Nephron (organoid): Measurements from ENCODE around the gene SCGB3A1.

Experiments
- H3K27ac Mint-ChIP-seq, 3 experiments: 2 replicates each; pipeline ENCODE4 v1.8.0; 2020; ENCODE audit warnings: mixed read lengths in 3 of 3, mild to moderate bottlenecking in 2 of 3, moderate library complexity in 1 of 3
- H3K27me3 Mint-ChIP-seq: 2 replicates; pipeline ENCODE4 v1.8.0; 2021; ENCODE audit warnings: low read depth, mild to moderate bottlenecking, moderate library complexity, mixed read lengths
- H3K36me3 Mint-ChIP-seq: 2 replicates; pipeline ENCODE4 v1.8.0; 2020; ENCODE audit warnings: low read depth, mixed read lengths
- H3K4me1 Mint-ChIP-seq: 2 replicates; pipeline ENCODE4 v1.8.0; 2020; ENCODE audit warnings: mixed read lengths
- H3K4me3 Mint-ChIP-seq, 3 experiments: 2 replicates each; pipeline ENCODE4 v1.8.0; 2020; ENCODE audit warnings: mild to moderate bottlenecking in 3 of 3, mixed read lengths in 3 of 3, moderate library complexity in 2 of 3
- H3K9me3 Mint-ChIP-seq: 2 replicates; pipeline ENCODE4 v1.8.0; 2020; ENCODE audit warnings: mixed read lengths
- CTCF ChIP-seq, 3 experiments: fragments of 200-600 bp; sonication (generic); IDR thresholded peaks; one replicate each; pipeline ENCODE4 v1.5.0; 2021; ENCODE audit warnings: antibody characterized with exemption in 3 of 3; ENCODE audit not compliant: unreplicated experiment in 3 of 3

Gene SCGB3A1

GRCh38 chr5:180601591-180602480, 10.5 kb upstream of the SCGB3A1 start:
- no peaks in the 10 kb centered on the region for H3K9me3 Mint-ChIP-seq
- H3K36me3 Mint-ChIP-seq: no peaks in the 10 kb centered on the region
- no peak for TF ChIP-seq CTCF (IDR thresholded peaks at IDR 0.05; ENCODE audit: unreplicated experiment in 3 of 3)
- no peaks in the 10 kb centered on the region for H3K4me1 Mint-ChIP-seq
- no peak overlapping the region for H3K27ac Mint-ChIP-seq
- H3K4me3 Mint-ChIP-seq: no peak overlapping the region
- peaks cover 8% of the 10 kb centered on the region for H3K27me3 Mint-ChIP-seq

GRCh38 chr5:180600554-180601041, 9.3 kb upstream of the SCGB3A1 start:
- no peaks in the 10 kb centered on the region for H3K36me3 Mint-ChIP-seq
- no peaks in the 10 kb centered on the region for H3K4me1 Mint-ChIP-seq

GRCh38 chr5:180599981-180600553, 8.8 kb upstream of the SCGB3A1 start:
- no peak overlapping the region for H3K27ac Mint-ChIP-seq
- H3K4me3 Mint-ChIP-seq: no peak overlapping the region
- H3K36me3 Mint-ChIP-seq: no peaks in the 10 kb centered on the region
- TF ChIP-seq CTCF (IDR thresholded peaks at IDR 0.05; ENCODE audit: unreplicated experiment in 3 of 3): no peak
- peaks cover 10% of the 10 kb centered on the region for H3K27me3 Mint-ChIP-seq
- no peaks in the 10 kb centered on the region for H3K4me1 Mint-ChIP-seq
- H3K9me3 Mint-ChIP-seq: no peaks in the 10 kb centered on the region

More at GRCh38 chr5:180600554-180601041, 9.3 kb upstream of the SCGB3A1 start:
- Mint-ChIP-seq H3K27ac (no peak overlapping the region), H3K27me3 (peaks cover 8% of the 10 kb centered on the region), H3K4me3 (no peak overlapping the region), H3K9me3 (no peaks in the 10 kb centered on the region)
- no peak for TF ChIP-seq CTCF (IDR thresholded peaks at IDR 0.05; ENCODE audit: unreplicated experiment in 3 of 3)

GRCh38 chr5:180599590-180599914, 8.3 kb upstream of the SCGB3A1 start:
- Mint-ChIP-seq H3K4me3 (no peak overlapping the region), H3K9me3 (no peaks in the 10 kb centered on the region), H3K27me3 (peaks cover 15% of the 10 kb centered on the region), H3K27ac (no peak overlapping the region), H3K4me1 (no peaks in the 10 kb centered on the region), H3K36me3 (no peaks in the 10 kb centered on the region)
- no peak for TF ChIP-seq CTCF (IDR thresholded peaks at IDR 0.05; ENCODE audit: unreplicated experiment in 3 of 3)

- H3K36me3 Mint-ChIP-seq: no peaks in the 10 kb centered on the region
These were observed 7.7 kb upstream of the SCGB3A1 start for GRCh38 chr5:180598797-180599589.

More at GRCh38 chr5:180598797-180599589, 7.7 kb upstream of the SCGB3A1 start:
- Mint-ChIP-seq H3K27me3 (peaks cover 14% of the 10 kb centered on the region), H3K4me3 (no peak overlapping the region), H3K27ac (no peak overlapping the region), H3K9me3 (no peaks in the 10 kb centered on the region), H3K4me1 (no peaks in the 10 kb centered on the region)
- no peak for TF ChIP-seq CTCF (IDR thresholded peaks at IDR 0.05; ENCODE audit: unreplicated experiment in 3 of 3)
